Measurements from ENCODE around the gene VGF.
"Not testable (repeated sequence)": the region's sequence is repeated elsewhere in the genome, so short reads cannot be mapped to it uniquely, and the experiment has no call there.

VGF gene

GRCh38 chr7:101206665-101207042, 41.3 kb upstream of the VGF start:
- TF ChIP-seq FOXA1 (IDR thresholded peaks at IDR 0.05) (no peak), SP1 (IDR thresholded peaks at IDR 0.05) (no peak), SUZ12 (IDR thresholded peaks at IDR 0.05) (no peak), FOXM1 (IDR thresholded peaks at IDR 0.05; ENCODE audit: borderline replicate concordance) (no peak), NFRKB (IDR thresholded peaks at IDR 0.05) (no peak), TARDBP (IDR thresholded peaks at IDR 0.05) (no peak), BHLHE40 (IDR thresholded peaks at IDR 0.05; ENCODE audit: borderline replicate concordance) (no peak), HDGF (IDR thresholded peaks at IDR 0.05; ENCODE audit: borderline replicate concordance) (no peak), CTBP1 (IDR thresholded peaks at IDR 0.05; ENCODE audit: borderline replicate concordance) (no peak), LEF1 (IDR thresholded peaks at IDR 0.05; ENCODE audit: borderline replicate concordance) (no peak), ELF4 (IDR thresholded peaks at IDR 0.05) (no peak), L3MBTL2 (conservative IDR thresholded peaks at IDR 0.05) (no peak), ZNF384 (IDR thresholded peaks at IDR 0.05) (no peak), ARNT (IDR thresholded peaks at IDR 0.05) (no peak)
- TF ChIP-seq, protein P1, sequence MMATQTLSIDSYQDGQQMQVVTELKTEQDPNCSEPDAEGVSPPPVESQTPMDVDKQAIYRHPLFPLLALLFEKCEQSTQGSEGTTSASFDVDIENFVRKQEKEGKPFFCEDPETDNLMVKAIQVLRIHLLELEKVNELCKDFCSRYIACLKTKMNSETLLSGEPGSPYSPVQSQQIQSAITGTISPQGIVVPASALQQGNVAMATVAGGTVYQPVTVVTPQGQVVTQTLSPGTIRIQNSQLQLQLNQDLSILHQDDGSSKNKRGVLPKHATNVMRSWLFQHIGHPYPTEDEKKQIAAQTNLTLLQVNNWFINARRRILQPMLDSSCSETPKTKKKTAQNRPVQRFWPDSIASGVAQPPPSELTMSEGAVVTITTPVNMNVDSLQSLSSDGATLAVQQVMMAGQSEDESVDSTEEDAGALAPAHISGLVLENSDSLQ (IDR thresholded peaks at IDR 0.05), result no peak
- CTCF ChIA-PET, result no interaction called here
- POLR2A ChIA-PET, result no interaction called here
- DNase-seq (ENCODE audit: extremely low spot score), result no peak

DNA sequence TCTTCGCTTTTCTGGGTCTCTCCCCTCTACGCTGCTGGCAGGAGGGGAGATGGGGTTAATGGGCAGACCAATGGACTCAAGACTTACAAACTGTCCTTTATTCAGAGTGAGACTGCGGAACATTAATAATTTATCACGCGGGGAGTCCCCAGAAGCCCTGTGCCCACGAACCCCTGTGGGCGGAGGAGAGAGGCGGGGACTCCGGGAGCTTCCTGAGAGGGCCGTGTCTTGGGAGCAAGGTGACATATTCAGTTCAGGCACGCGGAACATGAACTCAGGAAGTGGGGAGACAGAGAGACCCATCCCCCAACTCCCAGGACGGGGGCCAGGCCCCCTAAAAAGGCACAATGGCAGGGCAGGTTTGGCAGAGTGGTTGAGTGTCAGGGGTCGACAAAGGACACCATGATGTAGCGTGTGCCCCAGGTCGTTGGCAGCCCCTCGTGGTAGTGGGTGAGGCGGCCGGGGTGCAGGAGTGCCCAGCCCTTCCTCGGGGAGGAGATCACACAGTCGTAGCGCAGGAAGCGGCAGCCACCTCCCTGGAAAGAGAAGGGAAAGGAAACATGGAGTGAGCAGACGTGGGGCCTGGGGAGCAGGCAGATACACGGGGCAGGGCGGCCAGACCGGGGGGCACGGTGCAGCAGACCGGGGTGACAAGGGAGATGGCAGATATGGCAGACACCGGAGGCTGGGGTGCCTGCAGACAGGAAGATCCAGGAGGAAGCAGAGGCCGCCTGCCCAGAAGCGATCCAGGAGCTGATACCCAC, 40.7 kb upstream of the VGF start:
- CTCF ChIA-PET, result no interaction called here
- TF ChIP-seq SUZ12 (IDR thresholded peaks at IDR 0.05) (no peak), FOXA1 (IDR thresholded peaks at IDR 0.05) (no peak), ELF4 (IDR thresholded peaks at IDR 0.05) (no peak), NFRKB (IDR thresholded peaks at IDR 0.05) (no peak), LEF1 (IDR thresholded peaks at IDR 0.05; ENCODE audit: borderline replicate concordance) (no peak), ARNT (IDR thresholded peaks at IDR 0.05) (no peak), SP1 (IDR thresholded peaks at IDR 0.05) (no peak)
- TF ChIP-seq, protein P1 (IDR thresholded peaks at IDR 0.05), result no peak
- POLR2A ChIA-PET, result interaction anchor here (1.8 kb wide), 1 partner anchor 12 kb away, joined by 4 read pairs; the partner anchor contains the start of genes PLOD3 and ZNHIT1
- no peak for DNase-seq (ENCODE audit: extremely low spot score)

GRCh38 chr7:101203740-101204738, 38.7 kb upstream of the VGF start:
- POLR2A ChIA-PET, result interaction anchor here (1.8 kb wide), 1 partner anchor 14 kb away, joined by 4 read pairs; the partner anchor contains the start of genes PLOD3 and ZNHIT1
- not testable (repeated sequence) for DNase-seq (ENCODE audit: extremely low spot score)
- CTCF ChIA-PET, result interaction anchor here (1.3 kb wide), 1 partner anchor 60 kb away, joined by 6 read pairs; no protein-coding TSS in a partner anchor

- DNase-seq (ENCODE audit: extremely low spot score), result no peak
- TF ChIP-seq FOXA1 (IDR thresholded peaks at IDR 0.05) (no peak), SP1 (IDR thresholded peaks at IDR 0.05) (no peak), ELF4 (IDR thresholded peaks at IDR 0.05) (no peak), CTBP1 (IDR thresholded peaks at IDR 0.05; ENCODE audit: borderline replicate concordance) (no peak), ZNF384 (IDR thresholded peaks at IDR 0.05) (no peak), BHLHE40 (IDR thresholded peaks at IDR 0.05; ENCODE audit: borderline replicate concordance) (no peak), LEF1 (IDR thresholded peaks at IDR 0.05; ENCODE audit: borderline replicate concordance) (no peak), FOXK2 (IDR thresholded peaks at IDR 0.05) (no peak), SUZ12 (IDR thresholded peaks at IDR 0.05) (no peak), HDGF (IDR thresholded peaks at IDR 0.05; ENCODE audit: borderline replicate concordance) (no peak), FOXM1 (IDR thresholded peaks at IDR 0.05; ENCODE audit: borderline replicate concordance) (no peak), NFRKB (IDR thresholded peaks at IDR 0.05) (no peak), TARDBP (IDR thresholded peaks at IDR 0.05) (no peak), ARNT (IDR thresholded peaks at IDR 0.05) (no peak)
- TF ChIP-seq, protein P1 (IDR thresholded peaks at IDR 0.05), result no peak
- ChIA-PET POLR2A (no interaction called here), CTCF (interaction anchor here (0.5 to 1.2 kb wide), 2 partner anchors 10 to 1086 kb away, joined by 3 to 6 read pairs; no protein-coding TSS in a partner anchor)
Observed at GRCh38 chr7:101202603-101202918, 37.2 kb upstream of the VGF start.

DNA sequence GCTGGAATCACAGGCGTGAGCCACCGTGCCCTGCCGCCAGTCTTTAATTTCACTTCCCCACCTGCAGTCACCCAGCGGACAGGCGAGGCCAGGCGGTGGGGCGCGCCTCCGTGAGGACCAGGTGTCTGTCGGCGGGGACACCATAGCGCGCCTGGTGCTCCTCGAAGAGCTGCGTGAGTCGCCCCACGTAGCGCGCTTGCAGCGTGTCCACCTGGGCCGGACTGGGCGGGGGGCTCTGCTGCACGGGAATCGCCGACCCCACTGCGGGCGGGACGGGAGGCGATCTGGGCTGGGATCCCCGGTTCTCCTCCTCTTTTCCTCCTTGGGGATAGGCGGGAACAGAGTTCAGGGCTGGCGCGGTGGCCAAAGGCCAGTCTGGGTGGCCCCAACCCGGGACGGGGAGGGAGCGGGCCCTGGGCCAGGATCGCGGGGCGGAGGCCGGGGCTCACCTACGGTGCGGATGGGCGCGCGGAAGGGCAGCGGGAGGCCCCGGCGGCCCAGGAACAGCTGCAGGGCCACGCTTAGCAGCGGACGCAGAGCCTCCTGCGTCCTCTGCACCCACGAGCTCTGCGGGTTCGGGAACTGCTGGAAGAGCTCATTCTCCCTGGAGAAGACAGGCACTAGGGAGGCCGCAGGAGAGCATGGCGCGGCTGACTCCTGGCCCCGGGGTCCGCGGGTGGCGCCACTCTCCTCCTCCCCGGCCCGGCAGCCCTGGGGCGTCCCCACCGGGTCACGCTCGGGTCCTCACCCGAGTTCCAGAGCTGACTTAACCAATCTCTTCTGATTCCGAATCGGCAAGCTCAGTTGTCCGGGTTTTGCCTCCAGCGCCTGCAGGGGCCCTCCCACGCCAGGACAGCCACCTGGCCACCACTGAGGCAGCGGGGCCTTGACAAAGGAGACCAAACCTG, 36.6 kb upstream of the VGF start:
- TF ChIP-seq FOXA1 (IDR thresholded peaks at IDR 0.05) (no peak), ZNF384 (IDR thresholded peaks at IDR 0.05) (no peak), TARDBP (IDR thresholded peaks at IDR 0.05) (no peak), SUZ12 (IDR thresholded peaks at IDR 0.05) (no peak), L3MBTL2 (conservative IDR thresholded peaks at IDR 0.05) (no peak)
- POLR2A ChIA-PET, result no interaction called here
- CTCF ChIA-PET, result interaction anchor here (0.5 to 2.0 kb wide), 3 partner anchors 10 to 1086 kb away, joined by 3 to 6 read pairs (median 5); no protein-coding TSS in a partner anchor
- no peak for DNase-seq (ENCODE audit: extremely low spot score)

All from HEK293T (cell line).